Hepatocyte (in vitro differentiated cells): ENCODE measurements around the gene FHIP1B.

Experiments
- EZH2 ChIP-seq: fragments of 200-600 bp; sonication (generic); IDR thresholded peaks from 2 replicates; pipeline ENCODE4 v1.6.1; 2016; ENCODE audit warnings: antibody characterized with exemption, mild to moderate bottlenecking, borderline replicate concordance
- EZH2phosphoT487 ChIP-seq: fragments of 200-600 bp; sonication (generic); IDR thresholded peaks from one replicate; pipeline ENCODE4 v1.6.1; 2018; ENCODE audit warnings: antibody characterized with exemption, mild to moderate bottlenecking, low read depth, moderate library complexity; ENCODE audit not compliant: unreplicated experiment, severe bottlenecking
- TF ChIP-seq, protein P1 (sequence below): fragments of 200-600 bp; sonication (generic); IDR thresholded peaks from 2 replicates; pipeline ENCODE4 v1.5.1; 2016; ENCODE audit warnings: antibody characterized with exemption, mild to moderate bottlenecking; ENCODE audit not compliant: poor library complexity

DNA sequence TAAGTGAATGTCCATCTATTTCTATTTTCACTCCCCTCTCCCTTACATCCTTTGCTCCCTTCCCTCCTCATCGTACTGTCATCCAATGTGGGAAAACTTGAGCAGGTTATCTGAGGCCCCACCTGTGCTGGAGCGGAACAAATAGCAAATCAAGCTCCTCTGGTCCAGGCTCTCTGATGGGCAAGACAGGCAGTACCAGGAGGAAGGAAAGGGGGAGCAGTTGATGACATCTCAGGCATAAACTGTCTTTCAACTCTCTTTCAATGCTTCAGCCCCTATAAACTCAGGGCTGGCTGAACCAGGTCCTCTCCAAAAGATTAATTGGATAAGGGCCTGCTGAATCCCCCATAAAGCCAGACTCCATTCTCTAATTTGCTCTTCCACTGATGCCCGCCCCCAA lies 23.7 kb upstream of the FHIP1B start:
- TF ChIP-seq, protein P1, sequence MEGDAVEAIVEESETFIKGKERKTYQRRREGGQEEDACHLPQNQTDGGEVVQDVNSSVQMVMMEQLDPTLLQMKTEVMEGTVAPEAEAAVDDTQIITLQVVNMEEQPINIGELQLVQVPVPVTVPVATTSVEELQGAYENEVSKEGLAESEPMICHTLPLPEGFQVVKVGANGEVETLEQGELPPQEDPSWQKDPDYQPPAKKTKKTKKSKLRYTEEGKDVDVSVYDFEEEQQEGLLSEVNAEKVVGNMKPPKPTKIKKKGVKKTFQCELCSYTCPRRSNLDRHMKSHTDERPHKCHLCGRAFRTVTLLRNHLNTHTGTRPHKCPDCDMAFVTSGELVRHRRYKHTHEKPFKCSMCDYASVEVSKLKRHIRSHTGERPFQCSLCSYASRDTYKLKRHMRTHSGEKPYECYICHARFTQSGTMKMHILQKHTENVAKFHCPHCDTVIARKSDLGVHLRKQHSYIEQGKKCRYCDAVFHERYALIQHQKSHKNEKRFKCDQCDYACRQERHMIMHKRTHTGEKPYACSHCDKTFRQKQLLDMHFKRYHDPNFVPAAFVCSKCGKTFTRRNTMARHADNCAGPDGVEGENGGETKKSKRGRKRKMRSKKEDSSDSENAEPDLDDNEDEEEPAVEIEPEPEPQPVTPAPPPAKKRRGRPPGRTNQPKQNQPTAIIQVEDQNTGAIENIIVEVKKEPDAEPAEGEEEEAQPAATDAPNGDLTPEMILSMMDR: no peak
- TF ChIP-seq EZH2 (no peak), EZH2phosphoT487 (no peak)
